NCI-H82 treated with DMSO at 0.1 percent for 48 hours (cell line): Measurements from ENCODE around the gene KDM1B.

Experiments
- DNase-seq: peaks from one replicate; lab custom pipeline; 2025; ENCODE audit not compliant: unreplicated experiment; lab: John Stamatoyannopoulos, UW

The KDM1B gene

GRCh38 chr6:18155150-18155863 lies at the start of gene KDM1B:
KDM1B (plus strand) TSS chr6:18155422; CDS start chr6:18159896, 4,474 bp downstream.
- peak; percentile 96 for DNase-seq

- no peak for DNase-seq
These were observed 48.2 kb upstream of the KDM1B start for GRCh38 chr6:18107061-18107460.

- no peak for DNase-seq
These were observed 45.1 kb upstream of the KDM1B start for GRCh38 chr6:18110162-18110561.

GRCh38 chr6:18115356-18115755 lies 39.9 kb upstream of the KDM1B start:
- DNase-seq: no peak

GRCh38 chr6:18117136-18117535 lies 38.1 kb upstream of the KDM1B start:
- no peak for DNase-seq

GRCh38 chr6:18118330-18118729 lies 36.9 kb upstream of the KDM1B start:
- no peak for DNase-seq

GRCh38 chr6:18119236-18119635 lies 36.0 kb upstream of the KDM1B start:
- DNase-seq: no peak

- DNase-seq: no peak
These were observed 33.6 kb upstream of the KDM1B start for GRCh38 chr6:18121580-18122127.

GRCh38 chr6:18122128-18123093 lies 32.8 kb upstream of the KDM1B start, which contains the start of gene NHLRC1:
NHLRC1 (minus strand) TSS chr6:18122677; CDS start chr6:18122606, 71 bp downstream.
- DNase-seq: no peak

GRCh38 chr6:18126121-18126520 lies 29.1 kb upstream of the KDM1B start:
- DNase-seq: no peak

GRCh38 chr6:18132346-18132745 lies 22.9 kb upstream of the KDM1B start:
- peak; percentile 77 for DNase-seq

GRCh38 chr6:18135171-18135570 lies 20.1 kb upstream of the KDM1B start:
- no peak for DNase-seq

- no peak for DNase-seq
These were observed 19.0 kb upstream of the KDM1B start for GRCh38 chr6:18136260-18136659.

GRCh38 chr6:18138906-18139305 lies 16.3 kb upstream of the KDM1B start:
- DNase-seq: no peak

- no peak for DNase-seq
These were observed 15.1 kb upstream of the KDM1B start for GRCh38 chr6:18139935-18140621.

GRCh38 chr6:18141805-18142590 lies 13.2 kb upstream of the KDM1B start:
- DNase-seq: peak; percentile 87

- no peak for DNase-seq
These were observed 12.7 kb upstream of the KDM1B start for GRCh38 chr6:18142591-18142861.

- DNase-seq: no peak
These were observed 8.1 kb upstream of the KDM1B start for GRCh38 chr6:18147160-18147559.

GRCh38 chr6:18147616-18148015 lies 7.6 kb upstream of the KDM1B start:
- DNase-seq: no peak

- DNase-seq: no peak
These were observed 6.8 kb upstream of the KDM1B start for GRCh38 chr6:18148304-18149025.
